HG03159 (cell line): ENCODE data around the gene MAN1B1.
"Not testable (repeated sequence)": the region's sequence is repeated elsewhere in the genome, so short reads cannot be mapped to it uniquely, and the experiment has no call there.

Experiments
- ATAC-seq: cut with Tn5 transposase; IDR thresholded peaks from one replicate; pipeline ENCODE4 v1.9.1; 2021; ENCODE audit warnings: mild to moderate bottlenecking, moderate library complexity; ENCODE audit not compliant: unreplicated experiment

Gene MAN1B1

DNA sequence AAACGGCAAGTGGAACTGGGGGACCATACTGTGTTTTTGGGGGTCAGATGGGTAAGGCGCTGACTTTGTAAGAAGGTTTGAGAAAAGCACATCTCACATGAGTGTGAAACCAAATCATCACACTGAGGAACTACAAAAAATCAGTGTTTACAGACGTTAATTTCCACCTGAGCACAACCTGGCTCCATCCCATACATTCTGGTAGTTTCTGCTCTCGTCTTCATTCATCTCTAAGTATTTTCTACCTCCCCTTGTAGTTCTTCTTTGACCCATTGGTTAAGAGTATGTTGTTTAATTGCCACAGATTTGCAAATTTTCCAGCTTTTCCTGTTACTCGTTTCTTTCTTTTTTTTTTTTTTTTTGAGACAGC is 36.7 kb downstream of the MAN1B1 start:
- ATAC-seq: peak; percentile 42

GRCh38 chr9:137123952-137124462 is 37.2 kb downstream of the MAN1B1 start:
- not testable (repeated sequence) for ATAC-seq

DNA sequence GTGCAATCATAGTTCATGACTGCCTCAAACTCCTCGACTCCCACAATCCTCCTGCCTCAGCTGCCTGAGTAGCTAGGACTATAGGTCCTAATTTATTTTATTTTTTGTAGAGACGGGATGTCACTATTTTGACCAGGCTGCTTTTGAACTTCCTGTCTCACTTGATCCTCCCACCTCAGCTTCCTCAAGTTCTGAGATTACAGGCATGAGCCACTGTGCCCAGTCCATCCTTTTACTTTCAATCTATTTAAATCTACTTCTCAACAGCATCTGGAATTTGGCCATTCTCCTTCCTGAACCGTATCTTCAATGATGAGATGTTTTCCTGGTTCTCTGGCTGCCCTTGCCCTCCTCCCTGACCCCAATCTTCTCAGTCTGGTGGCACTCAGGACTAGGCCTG is 40.0 kb downstream of the MAN1B1 start:
- no peak for ATAC-seq

DNA sequence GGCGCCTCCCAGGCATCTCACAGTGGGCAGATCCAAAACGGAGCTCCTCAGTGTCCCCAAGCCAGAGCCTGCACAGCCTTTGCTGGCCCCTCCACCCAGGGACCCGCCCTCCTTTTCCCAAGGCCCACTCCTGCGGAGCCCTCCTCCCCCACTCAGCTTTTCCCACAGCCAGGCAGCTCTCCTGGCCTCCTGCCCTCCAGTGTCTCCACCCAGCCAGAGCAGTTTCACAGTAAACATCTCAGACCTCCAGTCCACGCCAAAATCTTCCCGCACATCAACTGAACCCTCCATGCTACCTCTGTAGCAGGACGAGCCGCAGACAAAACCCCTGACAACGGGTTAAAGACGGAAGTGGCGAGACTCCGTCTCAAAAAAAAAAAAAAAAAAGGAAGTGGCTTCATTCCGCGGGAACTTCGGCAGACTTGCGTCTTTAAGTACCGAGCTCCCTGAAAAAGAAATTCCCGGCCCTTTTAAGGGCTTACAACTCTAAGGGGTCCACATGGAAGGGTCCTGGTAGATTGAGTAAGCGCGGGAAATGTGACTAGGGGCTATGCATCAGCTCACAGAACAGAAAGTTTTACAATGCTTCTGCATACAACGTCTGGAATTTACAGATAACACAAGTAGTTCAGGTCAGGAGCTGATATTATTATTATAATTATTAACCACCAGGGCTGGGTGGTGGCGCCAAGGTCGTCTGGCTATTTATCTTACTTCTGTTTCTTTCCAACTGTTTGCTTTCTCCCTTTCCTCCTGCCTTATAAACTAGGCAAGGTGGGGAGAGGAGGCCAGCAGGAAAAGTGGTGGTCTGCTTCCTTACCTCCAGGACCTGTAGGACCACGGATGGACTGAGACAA is 40.7 kb downstream of the MAN1B1 start:
- no peak for ATAC-seq

DNA sequence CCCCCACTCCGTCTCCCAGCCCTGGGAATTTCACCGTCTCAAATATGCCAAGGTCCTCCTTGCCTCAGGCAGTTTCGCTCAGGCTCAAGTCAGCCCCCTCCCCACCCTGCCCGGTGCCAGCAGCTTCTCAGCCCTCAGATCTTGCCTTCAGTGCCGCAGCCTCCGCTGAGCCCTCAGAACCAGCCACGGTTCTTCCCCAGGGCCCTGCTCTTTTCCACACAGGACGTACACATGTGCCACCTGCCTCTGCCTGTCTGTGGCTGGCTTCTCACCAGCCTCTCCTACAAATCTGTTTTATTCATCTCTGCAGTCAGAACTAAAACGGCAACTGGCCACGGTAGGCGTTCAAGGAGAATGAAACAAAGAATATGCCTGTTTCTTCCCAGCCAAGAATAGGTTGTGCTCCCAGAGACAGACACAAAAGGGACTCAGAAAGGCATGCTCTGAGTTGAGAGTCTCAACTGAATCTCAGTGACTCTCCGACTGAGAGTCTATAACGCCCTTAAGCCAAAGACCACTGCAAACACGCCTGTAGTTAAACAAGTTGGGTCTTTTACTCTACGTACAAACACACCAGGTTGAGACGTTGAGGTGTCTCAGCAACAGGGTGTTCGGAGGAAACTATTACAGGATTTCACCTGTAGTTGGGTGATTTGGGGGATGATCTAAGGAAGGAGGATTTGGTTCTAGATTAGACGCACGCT is 41.5 kb downstream of the MAN1B1 start:
- no peak for ATAC-seq

DNA sequence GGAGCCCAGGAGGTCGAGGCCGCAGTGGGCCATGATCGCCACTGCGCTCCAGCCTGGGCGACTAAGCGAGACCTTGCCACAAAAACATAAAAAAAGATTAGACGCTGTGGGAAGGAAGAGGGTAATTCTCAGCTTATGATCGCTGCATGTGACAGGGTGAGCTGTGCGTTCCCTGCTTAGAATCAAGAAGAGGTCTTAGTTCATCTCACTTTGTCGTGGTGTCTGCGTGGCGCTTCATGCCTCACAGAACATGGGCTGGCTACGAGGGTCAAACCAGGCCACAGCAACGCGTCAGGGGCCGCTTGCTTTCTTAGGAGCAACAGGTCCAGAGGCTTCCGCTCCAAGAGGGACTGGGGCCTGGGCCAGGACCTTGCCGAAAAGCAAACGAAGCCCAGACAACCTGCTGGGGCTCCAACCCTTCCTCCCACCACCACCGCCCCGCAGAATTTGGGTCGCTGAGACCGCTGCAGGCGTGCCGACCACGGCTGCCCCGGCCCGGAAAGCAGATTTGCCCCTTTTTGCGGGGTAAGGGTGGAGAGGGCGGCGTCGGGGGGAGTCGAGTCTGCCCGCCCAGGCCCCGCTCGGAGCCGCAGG is 42.2 kb downstream of the MAN1B1 start:
- peak; percentile 6 for ATAC-seq

DNA sequence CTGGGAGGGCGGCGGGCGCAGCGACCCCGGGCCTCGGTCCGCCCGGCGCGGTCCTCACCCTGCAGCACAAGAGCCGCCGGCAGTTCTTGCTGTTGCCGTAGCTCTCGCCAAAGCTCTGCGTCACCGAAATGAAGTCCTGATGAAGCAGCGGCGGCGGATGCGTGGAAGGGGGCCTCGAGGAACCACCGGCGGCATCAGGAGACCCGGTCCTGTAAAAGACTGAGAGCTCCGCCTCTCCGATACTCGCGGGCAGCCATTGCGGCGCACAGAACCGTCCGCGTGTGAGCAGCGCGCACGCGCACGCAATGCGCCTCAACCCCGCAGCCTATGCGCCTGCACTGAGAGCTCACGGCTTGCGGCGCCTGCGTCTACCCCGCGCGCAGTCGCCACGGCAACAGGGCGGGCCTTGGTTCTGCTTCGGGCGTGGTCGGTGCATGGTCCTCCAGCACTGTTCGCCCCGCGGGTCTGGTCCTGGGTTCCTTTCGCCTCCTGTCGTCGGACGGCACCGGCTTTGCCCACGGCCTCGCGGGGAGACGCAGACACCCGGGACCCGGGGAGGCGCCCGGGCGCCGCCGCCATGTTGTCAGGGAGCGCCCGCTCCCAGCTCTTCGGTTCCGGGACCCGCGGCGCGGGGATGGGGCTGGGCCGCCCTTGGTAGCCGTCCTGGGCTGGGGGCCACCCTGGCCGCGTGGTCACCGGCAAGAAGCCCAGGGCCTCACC is 42.8 kb downstream of the MAN1B1 start:
- peak; percentile 79 for ATAC-seq

DNA sequence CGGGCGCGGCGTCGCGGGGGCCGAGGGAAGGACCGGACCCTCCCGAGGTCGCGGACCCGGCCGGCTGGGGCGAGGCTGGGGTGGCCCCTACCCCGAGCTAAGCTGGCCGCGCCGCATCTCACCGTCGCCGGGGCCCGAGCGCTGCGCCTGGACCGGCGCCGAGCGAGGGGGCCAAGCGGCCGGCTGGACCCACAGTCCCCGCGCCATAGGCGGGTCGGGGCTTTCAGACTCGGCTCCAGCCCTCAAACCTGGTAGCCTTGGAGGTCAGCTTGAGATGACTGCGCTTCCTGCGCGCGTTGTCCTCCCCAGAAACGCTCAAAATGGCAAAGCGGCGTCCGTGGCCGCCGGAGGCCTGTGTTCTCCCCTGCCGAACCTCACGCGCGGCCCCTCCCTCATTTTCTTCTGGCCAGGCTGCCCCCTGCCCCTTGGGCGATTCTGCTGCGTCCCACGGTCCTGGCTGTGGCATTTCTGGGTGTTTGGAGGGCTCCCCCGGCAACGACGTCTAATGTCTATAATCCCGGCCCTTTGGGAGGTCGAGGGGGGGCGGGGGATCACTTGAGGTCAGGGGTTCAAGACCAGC is 43.5 kb downstream of the MAN1B1 start:
- ATAC-seq: no peak

- no peak for ATAC-seq
These were observed 47.4 kb downstream of the MAN1B1 start for GRCh38 chr9:137134191-137134590.

DNA sequence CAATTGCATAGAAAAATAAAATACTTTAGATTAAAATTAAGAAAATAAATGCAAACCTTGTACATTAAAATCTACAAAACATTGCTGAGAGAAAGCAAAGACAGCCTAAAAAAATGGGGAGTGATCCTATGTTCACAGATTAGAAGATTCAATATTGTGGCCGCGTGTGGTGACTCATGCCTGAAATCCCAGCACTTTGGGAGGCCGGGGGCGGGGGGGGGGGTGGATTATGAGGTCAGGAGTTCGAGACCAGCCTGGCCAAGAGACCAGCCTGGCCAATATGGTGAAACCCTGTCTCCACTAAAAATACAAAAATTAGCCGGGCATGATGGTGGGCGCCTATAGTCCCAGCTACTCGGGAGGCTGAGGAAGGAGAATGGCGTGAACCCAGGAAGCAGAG is 48.4 kb downstream of the MAN1B1 start:
- ATAC-seq: not testable (repeated sequence)

- no peak for ATAC-seq
These were observed 49.6 kb downstream of the MAN1B1 start for GRCh38 chr9:137136261-137136880.

DNA sequence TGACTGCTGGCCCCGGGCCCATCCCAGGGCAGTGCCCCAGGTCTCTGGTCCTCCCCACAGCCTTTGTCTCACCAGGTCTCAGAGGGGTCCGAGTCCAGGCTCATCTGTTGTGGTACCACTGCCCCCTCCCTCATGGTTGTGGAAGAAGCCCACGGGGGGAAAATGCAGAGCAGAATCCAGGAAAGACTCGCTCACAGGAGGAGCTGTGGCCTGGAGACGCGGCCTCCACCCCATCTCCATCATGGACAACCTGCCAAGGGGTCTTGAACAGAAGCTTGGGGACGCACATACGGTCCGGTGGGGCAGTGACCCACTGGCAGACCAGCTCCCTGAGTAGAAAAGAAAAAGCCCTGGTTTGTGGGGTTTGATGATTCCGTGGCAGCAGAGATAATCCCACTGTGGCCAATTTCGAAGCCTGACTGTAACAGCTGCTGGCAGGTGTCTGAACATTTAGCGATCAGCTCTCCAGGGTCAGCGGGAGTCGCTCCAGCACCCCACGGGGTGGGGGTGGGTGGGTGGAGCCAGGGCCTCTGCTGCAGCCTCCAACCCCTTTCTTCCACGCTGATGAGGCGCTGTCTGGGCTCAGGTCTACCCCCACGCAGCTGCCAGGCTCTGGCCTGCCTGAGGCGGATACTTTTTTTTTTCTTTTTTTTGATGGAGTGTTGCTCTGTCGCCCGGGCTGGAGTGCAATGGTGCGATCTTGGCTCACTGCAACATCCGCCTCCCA is 50.3 kb downstream of the MAN1B1 start:
- no peak for ATAC-seq

- no peak for ATAC-seq
These were observed 51.4 kb downstream of the MAN1B1 start for GRCh38 chr9:137138058-137138721.

GRCh38 chr9:137138722-137139467 is 52.1 kb downstream of the MAN1B1 start, which contains the start of gene GRIN1:
GRIN1 (plus strand) TSS chr9:137139154; CDS start chr9:137139487, 333 bp downstream.
- no peak for ATAC-seq

DNA sequence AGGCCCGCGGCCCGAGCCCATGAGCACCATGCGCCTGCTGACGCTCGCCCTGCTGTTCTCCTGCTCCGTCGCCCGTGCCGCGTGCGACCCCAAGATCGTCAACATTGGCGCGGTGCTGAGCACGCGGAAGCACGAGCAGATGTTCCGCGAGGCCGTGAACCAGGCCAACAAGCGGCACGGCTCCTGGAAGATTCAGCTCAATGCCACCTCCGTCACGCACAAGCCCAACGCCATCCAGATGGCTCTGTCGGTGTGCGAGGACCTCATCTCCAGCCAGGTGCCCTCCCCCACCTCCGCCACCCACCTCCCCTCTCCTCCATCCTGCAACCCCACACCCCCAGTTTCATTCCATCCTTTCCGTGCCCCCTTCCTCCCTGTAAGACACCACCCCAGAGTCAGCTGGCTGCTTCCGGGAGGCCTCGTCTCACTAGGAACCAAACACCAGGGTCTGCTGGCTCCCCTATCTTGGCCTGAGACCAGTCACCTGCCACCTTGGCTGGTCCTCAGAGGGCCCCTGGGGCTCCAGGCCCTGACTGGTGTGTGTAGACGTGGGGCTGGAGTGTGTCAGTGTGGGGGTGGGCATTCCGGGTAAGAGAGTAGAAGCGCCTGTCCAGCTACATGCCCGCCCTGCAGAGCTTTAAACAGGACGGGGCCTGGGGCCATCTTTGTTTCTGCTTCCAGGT is 52.8 kb downstream of the MAN1B1 start:
- ATAC-seq: no peak

GRCh38 chr9:137140151-137141012 is 53.6 kb downstream of the MAN1B1 start:
- ATAC-seq: no peak
